Sigmoid colon (tissue), 4 donors: ENCODE data around the gene CDKN1C.
A peak's percentile ranks its signal among the peaks of the same experiment; 100 is the strongest.

ENCODE experiments used
- CTCF ChIP-seq, 4 experiments: fragments of 450-650 bp in 3 of 4; fragments of 200-600 bp in 1 of 4; IDR thresholded peaks; one replicate each; pipeline ENCODE4 v1.5.1; 2016 to 2019; ENCODE audit warnings: antibody characterized with exemption in 4 of 4, mild to moderate bottlenecking in 3 of 4, moderate library complexity in 2 of 4
- EP300 ChIP-seq, 4 donors: sonication (generic); formaldehyde crosslinking; IDR thresholded peaks; one replicate each; pipeline ENCODE4 v1.6.1; 2017; ENCODE audit warnings: antibody characterized with exemption in 4 of 4
- POLR2A ChIP-seq, 2 donors: fragments of 450-650 bp; IDR thresholded peaks; one replicate each; pipeline ENCODE4 v1.6.1; 2016; ENCODE audit warnings: antibody characterized with exemption in 2 of 2, mild to moderate bottlenecking in 2 of 2, moderate library complexity in 2 of 2
- POLR2AphosphoS5 ChIP-seq, 4 donors: sonication (generic); formaldehyde crosslinking; IDR thresholded peaks; one replicate each; pipeline ENCODE4 v1.6.1; 2017; ENCODE audit warnings: antibody characterized with exemption in 4 of 4

GRCh38 chr11:2891326-2892214 lies 6.0 kb upstream of the CDKN1C start:
- TF ChIP-seq CTCF (IDR thresholded peaks at IDR 0.05) = no peak
- TF ChIP-seq EP300 (IDR thresholded peaks at IDR 0.05) = no peak
- no peak for TF ChIP-seq POLR2A (IDR thresholded peaks at IDR 0.05)
- peak in 1 of 4 donors; percentile 10 for TF ChIP-seq POLR2AphosphoS5 (IDR thresholded peaks at IDR 0.05)
